Measurements from ENCODE around the gene SKI.
A peak's percentile ranks its signal among the peaks of the same experiment; 100 is the strongest.

SKI gene

GRCh38 chr1:2306151-2306978, 78.2 kb downstream of the SKI start:
- H3K36me3 ChIP-seq (ENCODE audit: insufficient read depth, insufficient read length, low read length): peaks cover 68% of the 10 kb centered on the region
- no peak overlapping the region for H3K4me3 ChIP-seq (ENCODE audit: insufficient read length, low read depth)
- no peaks in the 10 kb centered on the region for H3K9me3 ChIP-seq (ENCODE audit: insufficient read depth, low read length)
- no peaks in the 10 kb centered on the region for H3K27me3 ChIP-seq (ENCODE audit: insufficient read depth, insufficient read length)
- H3K9ac ChIP-seq (ENCODE audit: insufficient read length, low read depth): no peak overlapping the region
- TF ChIP-seq ZNF274 (IDR thresholded peaks at IDR 0.05; ENCODE audit: low read depth, low read length): no peak
- no peak for TF ChIP-seq YY1 (IDR thresholded peaks at IDR 0.05; ENCODE audit: insufficient read depth, insufficient read length)
- TF ChIP-seq SUZ12 (IDR thresholded peaks at IDR 0.05; ENCODE audit: extremely low read depth, insufficient read depth, insufficient read length): no peak
- H3K4me1 ChIP-seq (ENCODE audit: insufficient read depth, insufficient read length): peaks cover 14% of the 10 kb centered on the region
- DNase-seq (ENCODE audit: low read depth, low spot score): no peak

GRCh38 chr1:2307064-2307605, 79.0 kb downstream of the SKI start:
- no peak overlapping the region for H3K9ac ChIP-seq (ENCODE audit: insufficient read length, low read depth)
- no peaks in the 10 kb centered on the region for H3K9me3 ChIP-seq (ENCODE audit: insufficient read depth, low read length)
- TF ChIP-seq SUZ12 (IDR thresholded peaks at IDR 0.05; ENCODE audit: extremely low read depth, insufficient read depth, insufficient read length): no peak
- no peak for TF ChIP-seq ZNF274 (IDR thresholded peaks at IDR 0.05; ENCODE audit: low read depth, low read length)
- no peak for TF ChIP-seq YY1 (IDR thresholded peaks at IDR 0.05; ENCODE audit: insufficient read depth, insufficient read length)
- no peak overlapping the region for H3K4me3 ChIP-seq (ENCODE audit: insufficient read length, low read depth)
- no peaks in the 10 kb centered on the region for H3K27me3 ChIP-seq (ENCODE audit: insufficient read depth, insufficient read length)
- peaks cover 19% of the 10 kb centered on the region for H3K4me1 ChIP-seq (ENCODE audit: insufficient read depth, insufficient read length)
- H3K36me3 ChIP-seq (ENCODE audit: insufficient read depth, insufficient read length, low read length): peaks cover 63% of the 10 kb centered on the region
- no peak for DNase-seq (ENCODE audit: low read depth, low spot score)

GRCh38 chr1:2307972-2308371, 79.9 kb downstream of the SKI start:
- peaks cover 21% of the 10 kb centered on the region for H3K4me1 ChIP-seq (ENCODE audit: insufficient read depth, insufficient read length)
- H3K36me3 ChIP-seq (ENCODE audit: insufficient read depth, insufficient read length, low read length): peaks cover 56% of the 10 kb centered on the region
- no peak for DNase-seq (ENCODE audit: low read depth, low spot score)
- H3K9ac ChIP-seq (ENCODE audit: insufficient read length, low read depth): no peak overlapping the region
- no peak overlapping the region for H3K4me3 ChIP-seq (ENCODE audit: insufficient read length, low read depth)
- H3K27me3 ChIP-seq (ENCODE audit: insufficient read depth, insufficient read length): no peaks in the 10 kb centered on the region
- H3K9me3 ChIP-seq (ENCODE audit: insufficient read depth, low read length): no peaks in the 10 kb centered on the region
- TF ChIP-seq YY1 (IDR thresholded peaks at IDR 0.05; ENCODE audit: insufficient read depth, insufficient read length) (no peak), SUZ12 (IDR thresholded peaks at IDR 0.05; ENCODE audit: extremely low read depth, insufficient read depth, insufficient read length) (no peak), ZNF274 (IDR thresholded peaks at IDR 0.05; ENCODE audit: low read depth, low read length) (no peak)

GRCh38 chr1:2308844-2309243, 80.7 kb downstream of the SKI start:
- H3K9ac ChIP-seq (ENCODE audit: insufficient read length, low read depth): no peak overlapping the region
- TF ChIP-seq ZNF274 (IDR thresholded peaks at IDR 0.05; ENCODE audit: low read depth, low read length) (no peak), YY1 (IDR thresholded peaks at IDR 0.05; ENCODE audit: insufficient read depth, insufficient read length) (no peak), SUZ12 (IDR thresholded peaks at IDR 0.05; ENCODE audit: extremely low read depth, insufficient read depth, insufficient read length) (no peak)
- H3K4me3 ChIP-seq (ENCODE audit: insufficient read length, low read depth): no peak overlapping the region
- H3K27me3 ChIP-seq (ENCODE audit: insufficient read depth, insufficient read length): no peaks in the 10 kb centered on the region
- DNase-seq (ENCODE audit: low read depth, low spot score): no peak
- H3K9me3 ChIP-seq (ENCODE audit: insufficient read depth, low read length): no peaks in the 10 kb centered on the region
- H3K36me3 ChIP-seq (ENCODE audit: insufficient read depth, insufficient read length, low read length): peaks cover 49% of the 10 kb centered on the region
- H3K4me1 ChIP-seq (ENCODE audit: insufficient read depth, insufficient read length): peaks cover 27% of the 10 kb centered on the region

GRCh38 chr1:2310332-2311183, 82.4 kb downstream of the SKI start:
- H3K4me3 ChIP-seq (ENCODE audit: insufficient read length, low read depth): no peak overlapping the region
- no peak for DNase-seq (ENCODE audit: low read depth, low spot score)
- H3K27me3 ChIP-seq (ENCODE audit: insufficient read depth, insufficient read length): no peaks in the 10 kb centered on the region
- peak overlapping the region; percentile 56 for H3K9ac ChIP-seq (ENCODE audit: insufficient read length, low read depth)
- H3K36me3 ChIP-seq (ENCODE audit: insufficient read depth, insufficient read length, low read length): peaks cover 34% of the 10 kb centered on the region
- no peaks in the 10 kb centered on the region for H3K9me3 ChIP-seq (ENCODE audit: insufficient read depth, low read length)
- no peak for TF ChIP-seq ZNF274 (IDR thresholded peaks at IDR 0.05; ENCODE audit: low read depth, low read length)
- no peak for TF ChIP-seq SUZ12 (IDR thresholded peaks at IDR 0.05; ENCODE audit: extremely low read depth, insufficient read depth, insufficient read length)
- no peak for TF ChIP-seq YY1 (IDR thresholded peaks at IDR 0.05; ENCODE audit: insufficient read depth, insufficient read length)
- H3K4me1 ChIP-seq (ENCODE audit: insufficient read depth, insufficient read length): peaks cover 31% of the 10 kb centered on the region

GRCh38 chr1:2311184-2312032, 83.3 kb downstream of the SKI start:
- DNase-seq (ENCODE audit: low read depth, low spot score): peak; percentile 55
- H3K27me3 ChIP-seq (ENCODE audit: insufficient read depth, insufficient read length): no peaks in the 10 kb centered on the region
- peak overlapping the region; percentile 56 for H3K9ac ChIP-seq (ENCODE audit: insufficient read length, low read depth)
- H3K4me1 ChIP-seq (ENCODE audit: insufficient read depth, insufficient read length): peaks cover 34% of the 10 kb centered on the region
- H3K9me3 ChIP-seq (ENCODE audit: insufficient read depth, low read length): no peaks in the 10 kb centered on the region
- no peak overlapping the region for H3K4me3 ChIP-seq (ENCODE audit: insufficient read length, low read depth)
- H3K36me3 ChIP-seq (ENCODE audit: insufficient read depth, insufficient read length, low read length): peaks cover 25% of the 10 kb centered on the region
- TF ChIP-seq ZNF274 (IDR thresholded peaks at IDR 0.05; ENCODE audit: low read depth, low read length): no peak
- TF ChIP-seq YY1 (IDR thresholded peaks at IDR 0.05; ENCODE audit: insufficient read depth, insufficient read length): no peak
- no peak for TF ChIP-seq SUZ12 (IDR thresholded peaks at IDR 0.05; ENCODE audit: extremely low read depth, insufficient read depth, insufficient read length)
